H1 (cell line): ENCODE results near the gene FGF14. TPM values are rescaled to one million over a fixed set of nuclear protein-coding genes. Genes with fewer than 3 reads are reported as not detected.

Source experiments
- CTCF ChIA-PET: fragments of 300-600 bp; sonication (Branson Sonifier 250); formaldehyde crosslinking; loops from one replicate; lab custom pipeline; 2021; ENCODE audit not compliant: partially characterized antibody; lab: Charles Lee
- POLR2A ChIA-PET: fragments of 300-600 bp; sonication (Branson Sonifier 250); formaldehyde crosslinking; loops from one replicate; lab custom pipeline; 2021; ENCODE audit warnings: inconsistent platforms; ENCODE audit not compliant: partially characterized antibody; lab: Charles Lee
- DNase-seq, 2 experiments: peaks; one replicate each; pipeline versions ENCODE4 v3.0.0 to v3.0.0-alpha.2; 2010 to 2022; ENCODE audit warnings: low spot score in 2 of 2, low read depth in 1 of 2, mixed read lengths in 1 of 2
- FAIRE-seq: peaks from 2 replicates; lab custom pipeline; 2011; peaks lifted over from hg19 to GRCh38; lab: Jason Lieb, UNC
- H2AFZ ChIP-seq: 2 replicates; pipeline ENCODE4 v1.8.1; 2012; ENCODE audit warnings: low read length, inconsistent platforms
- H2AK5ac ChIP-seq: 2 replicates; pipeline ENCODE4 v1.6.1; 2013; ENCODE audit warnings: low read depth, low read length
- H2BK120ac ChIP-seq: replicated peaks from 2 replicates; pipeline ENCODE3; 2013; ENCODE audit warnings: low read depth, low read length, inconsistent platforms
- H2BK12ac ChIP-seq: 2 replicates; pipeline ENCODE4 v1.6.1; 2013; ENCODE audit warnings: low read depth, low read length
- H2BK15ac ChIP-seq: 2 replicates; pipeline ENCODE4 v1.6.1; 2013; ENCODE audit warnings: low read length
- H2BK20ac ChIP-seq: 2 replicates; pipeline ENCODE4 v1.6.1; 2013; ENCODE audit warnings: low read length
- H2BK5ac ChIP-seq: 2 replicates; pipeline ENCODE4 v1.6.1; 2013; ENCODE audit warnings: low read depth, low read length
- H3K14ac ChIP-seq: 2 replicates; pipeline ENCODE4 v1.6.1; 2013; ENCODE audit warnings: inconsistent platforms; ENCODE audit not compliant: insufficient read length
- H3K18ac ChIP-seq: 2 replicates; pipeline ENCODE4 v1.6.1; 2013; ENCODE audit warnings: low read length; ENCODE audit errors: extremely low read depth
- H3K23ac ChIP-seq: 2 replicates; pipeline ENCODE4 v1.6.1; 2013; ENCODE audit warnings: inconsistent platforms; ENCODE audit not compliant: insufficient read length
- H3K23me2 ChIP-seq: 2 replicates; pipeline ENCODE4 v1.6.1; 2013; ENCODE audit warnings: low read depth, low read length
- H3K27ac ChIP-seq: 2 replicates; pipeline ENCODE4 v1.6.1; 2011; ENCODE audit warnings: low read depth, low read length, inconsistent platforms
- H3K27me3 ChIP-seq, 4 experiments: replicated peaks in 1 of 4; 1 replicate in 1 of 4; 2 replicates in 3 of 4; pipeline versions ENCODE4 v1.6.1 to v1.8.1; 2011 to 2013; ENCODE audit warnings: low read length in 3 of 4, mild to moderate bottlenecking in 3 of 4, inconsistent platforms in 2 of 4, mixed read lengths in 2 of 4, moderate library complexity in 1 of 4; ENCODE audit not compliant: control insufficient read depth in 3 of 4, insufficient read depth in 3 of 4; ENCODE audit errors: extremely low read depth in 1 of 4
- H3K36me3 ChIP-seq, 4 experiments: 2 replicates each; pipeline versions ENCODE4 v1.6.1 to v1.8.1; 2011 to 2013; ENCODE audit warnings: mild to moderate bottlenecking in 4 of 4, low read length in 3 of 4, moderate library complexity in 2 of 4, control low read depth in 1 of 4, inconsistent platforms in 1 of 4; ENCODE audit not compliant: insufficient read depth in 4 of 4, control insufficient read depth in 2 of 4
- H3K4ac ChIP-seq: replicated peaks from 2 replicates; pipeline ENCODE3; 2013; ENCODE audit warnings: low read length, low read depth, mixed read lengths, inconsistent platforms; ENCODE audit not compliant: insufficient read length
- H3K4me1 ChIP-seq, 4 experiments: replicated peaks in 1 of 4; 1 replicate in 1 of 4; 2 replicates in 3 of 4; pipeline versions ENCODE4 v1.6.1 to v1.8.1; 2011 to 2013; ENCODE audit warnings: low read length in 3 of 4, inconsistent platforms in 2 of 4, mixed read lengths in 1 of 4; ENCODE audit not compliant: insufficient read depth in 4 of 4, control insufficient read depth in 3 of 4
- H3K4me2 ChIP-seq, 2 experiments: 2 replicates each; pipeline versions ENCODE4 v1.6.1 to v1.8.1; 2011 to 2013; ENCODE audit warnings: low read depth in 2 of 2, low read length in 2 of 2, control low read depth in 1 of 2, inconsistent platforms in 1 of 2, mild to moderate bottlenecking in 1 of 2; ENCODE audit not compliant: insufficient read depth in 1 of 2
- H3K4me3 ChIP-seq, 4 experiments: fragments of 200-600, 300-600 bp in 1 of 4; sonication (generic), shearing (Covaris generic), sonication (Bioruptor Twin) in 1 of 4; 2 replicates each; pipeline versions ENCODE4 v1.5.1 to v1.8.1; 2011 to 2016; ENCODE audit warnings: low read length in 4 of 4, low read depth in 3 of 4, control low read depth in 2 of 4, inconsistent platforms in 2 of 4, mild to moderate bottlenecking in 2 of 4, mixed read lengths in 1 of 4, moderate library complexity in 1 of 4; ENCODE audit not compliant: insufficient read depth in 2 of 4; ENCODE audit errors: extremely low read depth in 1 of 4
- H3K56ac ChIP-seq: replicated peaks from 2 replicates; pipeline ENCODE3; 2013; ENCODE audit warnings: low read depth, mild to moderate bottlenecking, mixed read lengths, low read length, inconsistent platforms; ENCODE audit not compliant: insufficient read length
- H3K79me1 ChIP-seq: 2 replicates; pipeline ENCODE4 v1.6.1; 2013; ENCODE audit warnings: low read depth, low read length, control low read depth
- H3K79me2 ChIP-seq, 2 experiments: 2 replicates each; pipeline versions ENCODE4 v1.6.1 to v1.8.1; 2012 to 2013; ENCODE audit warnings: low read length in 2 of 2, mild to moderate bottlenecking in 2 of 2, inconsistent platforms in 1 of 2; ENCODE audit not compliant: insufficient read depth in 2 of 2, control insufficient read depth in 1 of 2
- H3K9ac ChIP-seq, 4 experiments: replicated peaks in 1 of 4; 1 replicate in 1 of 4; 2 replicates in 3 of 4; pipeline versions ENCODE4 v1.6.1 to v1.8.1; 2011 to 2013; ENCODE audit warnings: low read depth in 3 of 4, low read length in 3 of 4, control low read depth in 2 of 4, mild to moderate bottlenecking in 2 of 4, moderate library complexity in 2 of 4, inconsistent platforms in 1 of 4; ENCODE audit errors: extremely low read depth in 1 of 4
- H3K9me3 ChIP-seq, 2 experiments: 2 replicates each; pipeline versions ENCODE4 v1.6.1 to v1.8.1; 2012 to 2013; ENCODE audit warnings: mild to moderate bottlenecking in 2 of 2, moderate library complexity in 2 of 2, control low read depth in 1 of 2, inconsistent platforms in 1 of 2, low read depth in 1 of 2, low read length in 1 of 2, mixed read lengths in 1 of 2; ENCODE audit not compliant: insufficient read depth in 2 of 2
- H4K20me1 ChIP-seq, 2 experiments: replicated peaks in 1 of 2; 2 replicates each; pipeline versions ENCODE3 to v1.8.1; 2011 to 2013; ENCODE audit warnings: inconsistent platforms in 2 of 2, low read length in 2 of 2, mild to moderate bottlenecking in 1 of 2; ENCODE audit not compliant: insufficient read depth in 2 of 2, control insufficient read depth in 1 of 2
- H4K5ac ChIP-seq: 2 replicates; pipeline ENCODE4 v1.6.1; 2013; ENCODE audit warnings: low read length, low read depth, mixed read lengths, inconsistent platforms; ENCODE audit not compliant: insufficient read length
- H4K8ac ChIP-seq: 2 replicates; pipeline ENCODE4 v1.8.0; 2013; ENCODE audit warnings: mild to moderate bottlenecking, moderate library complexity, low read length, inconsistent platforms; ENCODE audit not compliant: insufficient read depth; ENCODE audit errors: extremely low read depth
- H4K91ac ChIP-seq: replicated peaks from 2 replicates; pipeline ENCODE3; 2013; ENCODE audit warnings: low read length, mixed read lengths, inconsistent platforms; ENCODE audit not compliant: insufficient read length
- ASH2L ChIP-seq: fragments of 200-600, 300-600 bp; sonication (generic); IDR thresholded peaks from one replicate; pipeline ENCODE4 v1.7.1; 2017; ENCODE audit warnings: low read length
- EP300 ChIP-seq, 2 experiments: IDR thresholded peaks; 1 replicate in 1 of 2; 2 replicates in 1 of 2; pipeline ENCODE4 v1.6.1; 2011 to 2012; ENCODE audit warnings: low read depth in 2 of 2, low read length in 2 of 2, mild to moderate bottlenecking in 2 of 2, borderline replicate concordance in 1 of 2, inconsistent platforms in 1 of 2, moderate library complexity in 1 of 2
- SIX5 ChIP-seq: IDR thresholded peaks from 2 replicates; pipeline ENCODE4 v1.6.1; 2011; ENCODE audit warnings: mild to moderate bottlenecking, low read depth, low read length
- polyA plus RNA-seq, 7 experiments: library from polyadenylated mRNA; depleted of rRNA in 3 of 7; stranded (reverse) in 5 of 7; unstranded in 2 of 7; fragments of >200 nt in 5 of 7; fragments of 200-250 nt in 2 of 7; gene quantifications; 1 replicate in 5 of 7; 2 replicates in 1 of 7; 4 replicates in 1 of 7; pipeline versions ENCODE4 v1.2.1 to v1.2.3, GENCODE V29; 2011 to 2013; ENCODE audit warnings: missing spikeins in 2 of 7, mixed read lengths in 2 of 7
- total RNA-seq: library from RNA; stranded (reverse); fragmentation: NEBNext Ultra II Directional; extraction: Animal tissue kit (Norgen Biotek cat#: 25700); gene quantifications from 2 replicates; pipeline ENCODE4 v1.2.1, GENCODE V29; 2021

FGF14 gene
- total and polyA plus RNA-seq, 2 of the 8 experiments (the other 6 are each of a cell fraction or from before 2014, with no cell fraction given) = 0.05 to 0.58 TPM

DNA sequence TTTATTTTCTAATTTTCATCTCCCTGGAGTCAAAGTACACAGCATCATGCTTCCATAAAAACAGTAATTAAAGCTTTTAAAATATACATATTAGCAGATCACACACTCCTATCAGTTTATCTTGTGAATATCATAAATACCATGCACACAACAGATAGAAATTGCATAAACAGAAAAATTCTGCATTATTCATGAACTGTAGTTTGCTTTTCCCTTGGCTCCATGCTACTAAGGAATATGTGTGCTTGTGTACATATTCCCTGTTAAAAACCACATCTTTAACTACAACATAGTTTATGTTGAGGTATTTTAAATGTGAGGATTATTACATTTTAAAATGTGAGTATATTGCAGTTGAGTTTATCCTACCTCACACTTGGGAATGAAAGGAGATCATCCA lies 193.5 kb downstream of the FGF14 start:
- FAIRE-seq (no peak), DNase-seq (no peak)
- CTCF ChIA-PET = interaction anchor here (1.1 to 1.7 kb wide), 2 partner anchors 192 to 348 kb away, joined by 3 to 6 read pairs; no protein-coding TSS in a partner anchor
- no peak overlapping the region for H3K14ac ChIP-seq
- no peak overlapping the region for H2BK5ac ChIP-seq
- H4K5ac ChIP-seq = no peak overlapping the region
- H3K4me3 ChIP-seq = no peak overlapping the region
- TF ChIP-seq EP300 (IDR thresholded peaks at IDR 0.05; ENCODE audit: borderline replicate concordance in 1 of 2, low read depth in 2 of 2, low read length in 2 of 2) = no peak
- TF ChIP-seq ASH2L = no peak
- TF ChIP-seq SIX5 = no peak
- TF ChIP-seq, all 59 proteins: peak for 0
- H4K8ac ChIP-seq = no peak overlapping the region
- H2BK120ac ChIP-seq = no peak overlapping the region
- no peaks in the 10 kb centered on the region for H3K27me3 ChIP-seq
- no peak overlapping the region for H4K91ac ChIP-seq
- no peak overlapping the region for H2BK12ac ChIP-seq
- no peak overlapping the region for H3K18ac ChIP-seq
- H3K4me2 ChIP-seq = no peak overlapping the region
- no peak overlapping the region for H3K9ac ChIP-seq
- no peaks in the 10 kb centered on the region for H3K36me3 ChIP-seq
- no peaks in the 10 kb centered on the region for H3K79me1 ChIP-seq
- no peaks in the 10 kb centered on the region; the same call in 1 of the 2 replicates for H3K23me2 ChIP-seq
- H2BK15ac ChIP-seq = no peak overlapping the region
- no peak overlapping the region for H2AK5ac ChIP-seq
- no peak overlapping the region for H2AFZ ChIP-seq
- no peak overlapping the region for H3K4ac ChIP-seq
- H3K56ac ChIP-seq = no peak overlapping the region
- H2BK20ac ChIP-seq = no peak overlapping the region
- H3K27ac ChIP-seq = no peak overlapping the region
- no peaks in the 10 kb centered on the region for H4K20me1 ChIP-seq
- no peaks in the 10 kb centered on the region for H3K9me3 ChIP-seq
- H3K23ac ChIP-seq = no peak overlapping the region
- H3K4me1 ChIP-seq = peaks cover 0 to 6% (median 5%) of the 10 kb centered on the region in 4 experiments; a peak in 2 of 7 replicates
- POLR2A ChIA-PET = no interaction called here
- no peaks in the 10 kb centered on the region for H3K79me2 ChIP-seq
